GM19455 (cell line): Measurements from ENCODE around the gene GINS2.

ENCODE experiments used
- ATAC-seq: cut with Tn5 transposase; IDR thresholded peaks from one replicate; pipeline ENCODE4 v1.9.1; 2021; ENCODE audit not compliant: unreplicated experiment

GINS2 gene

GRCh38 chr16:85668676-85669424, 19.9 kb downstream of the GINS2 start:
- ATAC-seq: no peak

GRCh38 chr16:85667841-85668413, 20.8 kb downstream of the GINS2 start:
- ATAC-seq: no peak

- ATAC-seq: no peak
Measured at GRCh38 chr16:85667261-85667660, 21.5 kb downstream of the GINS2 start.

- ATAC-seq: no peak
Measured at GRCh38 chr16:85665929-85666328, 22.8 kb downstream of the GINS2 start.

GRCh38 chr16:85665373-85665740, 23.4 kb downstream of the GINS2 start:
- ATAC-seq: no peak

GRCh38 chr16:85664580-85665372, 24.0 kb downstream of the GINS2 start:
- no peak for ATAC-seq

- ATAC-seq: no peak
Measured at GRCh38 chr16:85663891-85664321, 24.8 kb downstream of the GINS2 start.

- ATAC-seq: no peak
Measured at GRCh38 chr16:85662976-85663830, 25.6 kb downstream of the GINS2 start.

GRCh38 chr16:85662482-85662812, 26.3 kb downstream of the GINS2 start:
- ATAC-seq: no peak

- no peak for ATAC-seq
Measured at GRCh38 chr16:85661740-85662481, 26.8 kb downstream of the GINS2 start.

- ATAC-seq: no peak
Measured at GRCh38 chr16:85660843-85661739, 27.7 kb downstream of the GINS2 start.

- no peak for ATAC-seq
Measured at GRCh38 chr16:85659805-85660511, 28.8 kb downstream of the GINS2 start.

GRCh38 chr16:85659336-85659735, 29.4 kb downstream of the GINS2 start:
- ATAC-seq: no peak

- ATAC-seq: no peak
Measured at GRCh38 chr16:85658504-85659326, 30.0 kb downstream of the GINS2 start.

GRCh38 chr16:85657996-85658395, 30.8 kb downstream of the GINS2 start:
- ATAC-seq: no peak

GRCh38 chr16:85657267-85657650, 31.5 kb downstream of the GINS2 start:
- ATAC-seq: no peak

- no peak for ATAC-seq
Measured at GRCh38 chr16:85656351-85657266, 32.1 kb downstream of the GINS2 start.
